GM12872 (cell line): ENCODE results near the gene IFI27L1.

Experiments used
- CTCF ChIP-seq: IDR thresholded peaks from 3 replicates; pipeline ENCODE4 v1.5.1; 2011; ENCODE audit warnings: low read depth, mild to moderate bottlenecking, low read length, moderate library complexity; ENCODE audit not compliant: insufficient read depth

The IFI27L1 gene

GRCh38 chr14:94044476-94045091, 36.5 kb upstream of the IFI27L1 start:
- TF ChIP-seq CTCF, result no peak

GRCh38 chr14:94045101-94045500, 36.0 kb upstream of the IFI27L1 start:
- TF ChIP-seq CTCF, result no peak

- TF ChIP-seq CTCF, result no peak
Observed at GRCh38 chr14:94045563-94046345, 35.4 kb upstream of the IFI27L1 start.

- TF ChIP-seq CTCF, result no peak
Observed at GRCh38 chr14:94046696-94047250, 34.3 kb upstream of the IFI27L1 start.

GRCh38 chr14:94047581-94047980, 33.5 kb upstream of the IFI27L1 start:
- TF ChIP-seq CTCF, result no peak

- TF ChIP-seq CTCF, result no peak
Observed at GRCh38 chr14:94048691-94049624, 32.2 kb upstream of the IFI27L1 start.

- TF ChIP-seq CTCF, result no peak
Observed at GRCh38 chr14:94049625-94050023, 31.5 kb upstream of the IFI27L1 start.
